Mucosa of gallbladder (tissue), 1 donor: ENCODE results near the gene IBA57. TPM values are rescaled to one million over a fixed set of nuclear protein-coding genes. Genes with fewer than 3 reads are reported as not detected.
"Not testable (repeated sequence)": the region's sequence is repeated elsewhere in the genome, so short reads cannot be mapped to it uniquely, and the experiment has no call there.

Experiments
- DNase-seq: peaks from one replicate; pipeline ENCODE4 v3.0.0-alpha.2; 2020; ENCODE audit warnings: low spot score
- total RNA-seq: library from RNA; stranded (reverse); gene quantifications from one replicate; pipeline ENCODE4 v1.2.1, GENCODE V29; 2021
- donor health status: DM: no; HTN: no; CAD: no.

IBA57 gene
- total RNA-seq, 1 donor from 2014 or later: 12.8 TPM

GRCh38 chr1:228226141-228226874 is 60.7 kb downstream of the IBA57 start:
- DNase-seq: no peak

- DNase-seq: peak; percentile 48
Measured at GRCh38 chr1:228226956-228227791, 61.6 kb downstream of the IBA57 start.

- DNase-seq: not testable (repeated sequence)
Measured at GRCh38 chr1:228228147-228228546, 62.5 kb downstream of the IBA57 start.

- no peak for DNase-seq
Measured at GRCh38 chr1:228228601-228229074, 63.0 kb downstream of the IBA57 start.

GRCh38 chr1:228231189-228231588 is 65.6 kb downstream of the IBA57 start:
- DNase-seq: no peak

Other genes starting within 250 kb of the IBA57 start
- gene WNT9A, start 217.9 kb upstream of the IBA57 start, total RNA-seq: 2.2 TPM
- gene WNT3A, start 158.8 kb upstream of the IBA57 start, total RNA-seq: 0.06 TPM
- 419 TPM for gene ARF1, start 83.1 kb upstream of the IBA57 start, total RNA-seq
- 22.4 TPM for gene C1orf35, start 62.5 kb upstream of the IBA57 start, total RNA-seq
- gene MRPL55, start 56.5 kb upstream of the IBA57 start, total RNA-seq: 56.1 TPM
- gene GUK1, start 25.5 kb upstream of the IBA57 start, total RNA-seq: 235 TPM
- gene GJC2, start 15.9 kb upstream of the IBA57 start, total RNA-seq: 2.8 TPM
- 25.8 TPM for gene OBSCN, start 42.2 kb downstream of the IBA57 start, total RNA-seq
- 33.3 TPM for gene TRIM11, start 241.0 kb downstream of the IBA57 start, total RNA-seq